Measurements from ENCODE around the gene OXSM.

GRCh38 chr3:25803833-25804232, 13.9 kb downstream of the OXSM start:
- no peak for TF ChIP-seq CTCF (IDR thresholded peaks at IDR 0.05)
- TF ChIP-seq POLR2A (IDR thresholded peaks at IDR 0.05; ENCODE audit: low read depth), result no peak
- no peak for TF ChIP-seq POLR2AphosphoS5 (IDR thresholded peaks at IDR 0.05)
- TF ChIP-seq EP300 (IDR thresholded peaks at IDR 0.05), result no peak

Measured in esophagus muscularis mucosa (tissue), 4 donors.